Measurements from ENCODE around the gene ASPN. TPM values are rescaled to one million over a fixed set of nuclear protein-coding genes. Genes with fewer than 3 reads are reported as not detected.
A peak's percentile ranks its signal among the peaks of the same experiment; 100 is the strongest.

Gene ASPN
- total RNA-seq, 4 donors from 2014 or later, result 1.5 to 102 (median 3.9) TPM

GRCh38 chr9:92493749-92494387 is 11.6 kb upstream of the ASPN start:
- in situ Hi-C loops (cut with MboI; ENCODE audit: low pct_ligation_motif_present in 1 of 4, low pct_unique_long_range_greater_than_20kb in 1 of 4, low sequenced_read_pairs in 3 of 4) (no loop called here), intact Hi-C loops (cut with DNase I; ENCODE audit: low total_unique reads) (no loop called here)
- no peak overlapping the region for H3K4me3 ChIP-seq
- DNase-seq, result no peak
- H3K4me1 ChIP-seq, result peaks cover 0 to 3% (median 1%) of the 10 kb centered on the region in 4 donors
- no peaks in the 10 kb centered on the region for H3K9me3 ChIP-seq
- TF ChIP-seq EP300 (IDR thresholded peaks at IDR 0.05; ENCODE audit: low read depth), result no peak
- TF ChIP-seq POLR2A (IDR thresholded peaks at IDR 0.05), result no peak
- no peak for TF ChIP-seq CTCF (IDR thresholded peaks at IDR 0.05)
- no peak for TF ChIP-seq POLR2AphosphoS5 (IDR thresholded peaks at IDR 0.05)
- no peaks in the 10 kb centered on the region for H3K27me3 ChIP-seq
- 86 to 89% methylated on average over 9 of the region's 9 CpGs for WGBS, 2 donors (ENCODE audit: low coverage in 1 of 2)
- H3K36me3 ChIP-seq, result no peaks in the 10 kb centered on the region
- no peak overlapping the region for H3K27ac ChIP-seq

GRCh38 chr9:92492781-92493401 is 10.6 kb upstream of the ASPN start:
- WGBS, 2 donors (ENCODE audit: low coverage in 1 of 2), result 76% methylated on average over 3 of the region's 3 CpGs; no CpG with 5 or more reads in 1 of the 2 donors
- peaks cover 0 to 3% (median 1%) of the 10 kb centered on the region in 4 donors for H3K4me1 ChIP-seq

GRCh38 chr9:92488681-92489550 is 6.6 kb upstream of the ASPN start:
- Histone ChIP-seq H3K4me1 (peaks cover 0 to 10% (median 2%) of the 10 kb centered on the region in 4 donors), H3K4me3 (no peak overlapping the region), H3K36me3 (no peaks in the 10 kb centered on the region), H3K27me3 (no peaks in the 10 kb centered on the region), H3K9me3 (no peaks in the 10 kb centered on the region), H3K27ac (peak overlapping the region; percentile 39 to 51 (median 46))
- no peak for TF ChIP-seq EP300 (IDR thresholded peaks at IDR 0.05; ENCODE audit: low read depth)
- no peak for TF ChIP-seq POLR2AphosphoS5 (IDR thresholded peaks at IDR 0.05)
- no peak for TF ChIP-seq CTCF (IDR thresholded peaks at IDR 0.05)
- no peak for TF ChIP-seq POLR2A (IDR thresholded peaks at IDR 0.05)
- in situ Hi-C loops (cut with MboI; ENCODE audit: low pct_ligation_motif_present in 1 of 4, low pct_unique_long_range_greater_than_20kb in 1 of 4, low sequenced_read_pairs in 3 of 4) (no loop called here), intact Hi-C loops (cut with DNase I; ENCODE audit: low total_unique reads) (no loop called here)
- no peak for DNase-seq
- 65 to 73% methylated on average over 3 to 4 of the region's 4 CpGs for WGBS, 2 donors (ENCODE audit: low coverage in 1 of 2)

More at GRCh38 chr9:92492781-92493401, 10.6 kb upstream of the ASPN start:
- intact Hi-C loops (cut with DNase I; ENCODE audit: low total_unique reads), result no loop called here
- H3K36me3 ChIP-seq, result no peaks in the 10 kb centered on the region
- in situ Hi-C loops (cut with MboI; ENCODE audit: low pct_ligation_motif_present in 1 of 4, low pct_unique_long_range_greater_than_20kb in 1 of 4, low sequenced_read_pairs in 3 of 4), result no loop called here
- no peak for DNase-seq
- H3K27me3 ChIP-seq, result no peaks in the 10 kb centered on the region
- H3K9me3 ChIP-seq, result no peaks in the 10 kb centered on the region
- no peak overlapping the region for H3K27ac ChIP-seq
- TF ChIP-seq POLR2A (IDR thresholded peaks at IDR 0.05), result no peak
- TF ChIP-seq CTCF (IDR thresholded peaks at IDR 0.05), result no peak
- no peak overlapping the region for H3K4me3 ChIP-seq

- H3K4me1 ChIP-seq, result peaks cover 0 to 21% (median 3%) of the 10 kb centered on the region in 4 donors
- in situ Hi-C loops (cut with MboI; ENCODE audit: low pct_ligation_motif_present in 1 of 4, low pct_unique_long_range_greater_than_20kb in 1 of 4, low sequenced_read_pairs in 3 of 4) (no loop called here), intact Hi-C loops (cut with DNase I; ENCODE audit: low total_unique reads) (no loop called here)
- no peak for TF ChIP-seq POLR2A (IDR thresholded peaks at IDR 0.05)
- TF ChIP-seq POLR2AphosphoS5 (IDR thresholded peaks at IDR 0.05), result no peak
- no peak for TF ChIP-seq CTCF (IDR thresholded peaks at IDR 0.05)
- TF ChIP-seq EP300 (IDR thresholded peaks at IDR 0.05; ENCODE audit: low read depth), result no peak
- DNase-seq, result no peak
- no peaks in the 10 kb centered on the region for H3K9me3 ChIP-seq
- no peaks in the 10 kb centered on the region for H3K36me3 ChIP-seq
- no peaks in the 10 kb centered on the region for H3K27me3 ChIP-seq
- no peak overlapping the region for H3K4me3 ChIP-seq
- no peak overlapping the region for H3K27ac ChIP-seq
- 89 to 93% methylated on average over 3 of the region's 3 CpGs for WGBS, 2 donors (ENCODE audit: low coverage in 1 of 2)
These were observed 4.1 kb upstream of the ASPN start for GRCh38 chr9:92486371-92486770.

Data from transverse colon (tissue), 4 donors.